DND-41 (cell line): Measurements from ENCODE around the gene SORL1-AS1.

Experiments used
- ATAC-seq: fragments of 200-7000 bp; cut with Tn5 transposase; 3 replicates; pipeline ENCODE4 v1.9.1; 2021; ENCODE audit warnings: low read depth; ENCODE audit not compliant: insufficient read depth
- DNase-seq: peaks from one replicate; pipeline ENCODE4 v3.0.0-alpha.2; 2020
- H2AFZ ChIP-seq: 2 replicates; pipeline ENCODE4 v1.6.0; 2012; ENCODE audit warnings: low read depth, low read length
- H3K27ac ChIP-seq: 2 replicates; pipeline ENCODE4 v1.5.1; 2012; ENCODE audit warnings: low read length, inconsistent platforms
- H3K27me3 ChIP-seq: fragments of 200-600 bp; sonication (generic); 2 replicates; pipeline ENCODE4 v1.6.0; 2012; ENCODE audit warnings: low read length, mild to moderate bottlenecking, inconsistent platforms; ENCODE audit not compliant: insufficient read depth, poor library complexity
- H3K36me3 ChIP-seq: 2 replicates; pipeline ENCODE4 v1.5.1; 2012; ENCODE audit warnings: low read length, inconsistent platforms; ENCODE audit not compliant: insufficient read depth
- H3K4me1 ChIP-seq: 2 replicates; pipeline ENCODE4 v1.5.1; 2012; ENCODE audit warnings: mild to moderate bottlenecking, low read length; ENCODE audit not compliant: insufficient read depth
- H3K4me2 ChIP-seq: 2 replicates; pipeline ENCODE4 v1.6.0; 2012; ENCODE audit warnings: mild to moderate bottlenecking, moderate library complexity, low read length, inconsistent platforms; ENCODE audit not compliant: insufficient read depth
- H3K4me3 ChIP-seq, 2 experiments: fragments of 200-600 bp in 1 of 2; shearing (Covaris generic) in 1 of 2; 2 replicates each; pipeline ENCODE4 v1.5.1; 2012 to 2016; ENCODE audit warnings: inconsistent platforms in 2 of 2, low read length in 2 of 2, mild to moderate bottlenecking in 2 of 2, low read depth in 1 of 2, moderate library complexity in 1 of 2
- H3K79me2 ChIP-seq: 2 replicates; pipeline ENCODE4 v1.6.0; 2012; ENCODE audit warnings: low read length, inconsistent platforms; ENCODE audit not compliant: insufficient read depth
- H3K9ac ChIP-seq: 2 replicates; pipeline ENCODE4 v1.6.0; 2012; ENCODE audit warnings: low read depth, mild to moderate bottlenecking, inconsistent platforms, low read length, moderate library complexity
- H3K9me3 ChIP-seq: 2 replicates; pipeline ENCODE4 v1.5.1; 2012; ENCODE audit warnings: low read length, moderate library complexity, mild to moderate bottlenecking, inconsistent platforms; ENCODE audit not compliant: insufficient read depth, severe bottlenecking
- H4K20me1 ChIP-seq: 2 replicates; pipeline ENCODE4 v1.6.0; 2012; ENCODE audit warnings: low read length; ENCODE audit not compliant: insufficient read depth
- EZH2 ChIP-seq: IDR thresholded peaks from 3 replicates; pipeline ENCODE4 v1.6.1; 2012; ENCODE audit warnings: borderline replicate concordance, low read depth, mild to moderate bottlenecking, moderate library complexity, low read length, inconsistent platforms; ENCODE audit not compliant: severe bottlenecking
- TF ChIP-seq, protein P1 (sequence below): IDR thresholded peaks from 2 replicates; pipeline ENCODE4 v1.5.1; 2012; ENCODE audit warnings: borderline replicate concordance, low read length, moderate library complexity, mild to moderate bottlenecking; ENCODE audit not compliant: poor library complexity, severe bottlenecking; ENCODE audit errors: extremely low read depth

The SORL1-AS1 gene

GRCh38 chr11:121453589-121454299, 977 bp upstream of the SORL1-AS1 start:
- H3K4me3 ChIP-seq = peak overlapping the region in 1 of 2 experiments; percentile 65; a peak in 2 of 4 replicates
- TF ChIP-seq, protein P1, sequence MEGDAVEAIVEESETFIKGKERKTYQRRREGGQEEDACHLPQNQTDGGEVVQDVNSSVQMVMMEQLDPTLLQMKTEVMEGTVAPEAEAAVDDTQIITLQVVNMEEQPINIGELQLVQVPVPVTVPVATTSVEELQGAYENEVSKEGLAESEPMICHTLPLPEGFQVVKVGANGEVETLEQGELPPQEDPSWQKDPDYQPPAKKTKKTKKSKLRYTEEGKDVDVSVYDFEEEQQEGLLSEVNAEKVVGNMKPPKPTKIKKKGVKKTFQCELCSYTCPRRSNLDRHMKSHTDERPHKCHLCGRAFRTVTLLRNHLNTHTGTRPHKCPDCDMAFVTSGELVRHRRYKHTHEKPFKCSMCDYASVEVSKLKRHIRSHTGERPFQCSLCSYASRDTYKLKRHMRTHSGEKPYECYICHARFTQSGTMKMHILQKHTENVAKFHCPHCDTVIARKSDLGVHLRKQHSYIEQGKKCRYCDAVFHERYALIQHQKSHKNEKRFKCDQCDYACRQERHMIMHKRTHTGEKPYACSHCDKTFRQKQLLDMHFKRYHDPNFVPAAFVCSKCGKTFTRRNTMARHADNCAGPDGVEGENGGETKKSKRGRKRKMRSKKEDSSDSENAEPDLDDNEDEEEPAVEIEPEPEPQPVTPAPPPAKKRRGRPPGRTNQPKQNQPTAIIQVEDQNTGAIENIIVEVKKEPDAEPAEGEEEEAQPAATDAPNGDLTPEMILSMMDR = no peak
- TF ChIP-seq EZH2 = no peak
- peak overlapping the region; percentile 80 for H3K9ac ChIP-seq
- H3K4me2 ChIP-seq = peak overlapping the region; percentile 73
- no peaks in the 10 kb centered on the region for H4K20me1 ChIP-seq
- H3K9me3 ChIP-seq = no peaks in the 10 kb centered on the region
- H3K36me3 ChIP-seq = no peaks in the 10 kb centered on the region; the same call in 1 of the 2 replicates
- H3K79me2 ChIP-seq = peaks cover 69% of the 10 kb centered on the region
- H3K27me3 ChIP-seq = no peaks in the 10 kb centered on the region
- H3K4me1 ChIP-seq = peaks cover 56% of the 10 kb centered on the region
- peak overlapping the region; percentile 16; the same call in 1 of the 2 replicates for H3K27ac ChIP-seq
- ATAC-seq = no peak
- DNase-seq = no peak
- H2AFZ ChIP-seq = no peak overlapping the region

GRCh38 chr11:121451986-121452608, 670 bp downstream of the SORL1-AS1 start, which contains the start of gene SORL1:
TSS of gene SORL1 (plus strand) at chr11:121452314. CDS start at chr11:121452332, 18 bp downstream.
- peak within 1 kb of the TSS; percentile 44 to 65 for H3K4me3 ChIP-seq
- H3K79me2 ChIP-seq = peaks cover 53% of the 10 kb centered on the region
- no peak for TF ChIP-seq EZH2
- TF ChIP-seq, protein P1 = peak; percentile 75
- peaks cover 62% of the 10 kb centered on the region for H3K4me1 ChIP-seq
- no peaks in the 10 kb centered on the region for H3K9me3 ChIP-seq
- peak within 1 kb of the TSS; percentile 80 for H3K9ac ChIP-seq
- DNase-seq (peak; percentile 78), ATAC-seq (peak; percentile 87)
- H3K36me3 ChIP-seq = no peaks in the 10 kb centered on the region; the same call in 1 of the 2 replicates
- no peaks in the 10 kb centered on the region for H3K27me3 ChIP-seq
- peak within 1 kb of the TSS; percentile 95 for H2AFZ ChIP-seq
- H3K27ac ChIP-seq = peak within 1 kb of the TSS; percentile 83
- H3K4me2 ChIP-seq = peak within 1 kb of the TSS; percentile 73
- H4K20me1 ChIP-seq = no peaks in the 10 kb centered on the region

DNA sequence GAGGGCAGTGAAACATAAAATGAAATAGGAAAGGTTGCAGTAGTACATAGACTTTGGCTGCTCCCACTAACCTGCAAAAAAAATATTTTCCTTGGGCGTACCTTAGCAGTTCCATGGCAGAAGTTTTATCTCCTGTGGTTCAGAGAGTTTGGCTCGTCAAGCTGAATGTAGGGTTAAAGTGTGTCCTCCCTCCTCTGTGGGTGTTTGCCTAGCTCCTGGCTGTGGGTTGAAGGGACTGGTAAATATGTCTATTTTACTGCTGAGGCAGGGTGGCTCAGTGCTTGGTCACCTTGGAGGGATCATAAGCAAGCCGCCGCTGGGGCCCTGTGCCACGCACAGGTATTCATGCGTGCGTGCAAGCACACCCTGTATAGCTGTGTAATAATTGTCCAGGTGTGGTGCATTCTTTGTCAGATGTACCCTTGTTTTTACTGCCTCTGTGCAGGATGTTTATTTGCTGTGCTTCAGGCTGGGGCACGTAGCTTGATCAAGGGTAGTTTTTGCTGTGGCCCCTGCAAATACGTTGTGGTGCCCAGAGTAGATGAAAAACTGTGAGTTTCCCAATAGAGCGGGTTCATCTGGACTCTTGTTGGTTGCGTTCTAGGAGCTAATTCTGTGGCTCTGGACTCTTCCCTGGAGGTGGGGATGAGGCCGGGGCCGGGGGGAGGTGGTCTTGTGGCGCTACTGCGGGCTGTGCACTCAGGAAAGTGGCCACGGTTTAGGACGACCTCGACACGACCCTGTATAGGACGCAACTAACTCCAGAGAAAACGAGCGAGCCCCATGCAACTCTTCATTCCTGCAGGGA, 1.4 kb downstream of the SORL1-AS1 start:
- peak overlapping the region; percentile 73 for H3K4me2 ChIP-seq
- peaks cover 68% of the 10 kb centered on the region for H3K4me1 ChIP-seq
- ATAC-seq (peak; percentile 22), DNase-seq (no peak)
- peak overlapping the region; percentile 23 to 65; a peak in 3 of 4 replicates for H3K4me3 ChIP-seq
- no peaks in the 10 kb centered on the region for H4K20me1 ChIP-seq
- peak overlapping the region; percentile 83 for H3K27ac ChIP-seq
- TF ChIP-seq, protein P1 = no peak
- no peak for TF ChIP-seq EZH2
- H3K9me3 ChIP-seq = no peaks in the 10 kb centered on the region
- no peaks in the 10 kb centered on the region for H3K27me3 ChIP-seq
- peaks cover 46% of the 10 kb centered on the region for H3K79me2 ChIP-seq
- H2AFZ ChIP-seq = peak overlapping the region; percentile 95
- H3K36me3 ChIP-seq = no peaks in the 10 kb centered on the region; the same call in 1 of the 2 replicates
- H3K9ac ChIP-seq = peak overlapping the region; percentile 80
